Measurements from ENCODE around the gene GPNMB. TPM values are rescaled to one million over a fixed set of nuclear protein-coding genes. Genes with fewer than 3 reads are reported as not detected.

Gene GPNMB
- total and polyA plus RNA-seq, 7 experiments from 2014 or later, result 0.56 to 30.5 (median 15.4) TPM; not detected in 3

GRCh38 chr7:23247603-23248335 is 1.2 kb downstream of the GPNMB start:
- no peak overlapping the region for H3K27ac Mint-ChIP-seq
- no peak overlapping the region for H3K27ac ChIP-seq (ENCODE audit: low read depth, low read length)
- no peaks in the 10 kb centered on the region for H3K4me1 ChIP-seq (ENCODE audit: control insufficient read depth in 2 of 2, insufficient read depth in 2 of 2, low read length in 2 of 2)
- ChIA-PET CTCF (no interaction called here), POLR2A (no interaction called here)
- DNase-seq (peak in 1 of 9 donors; percentile 9), ATAC-seq (peak; percentile 78)
- peaks cover 69 to 86% (median 77%) of the 10 kb centered on the region in 5 donors for H3K27me3 Mint-ChIP-seq
- no peaks in the 10 kb centered on the region for H3K9me3 ChIP-seq (ENCODE audit: control insufficient read depth in 2 of 3, low read length in 3 of 3)
- intact Hi-C loops (cut with micrococcal nuclease), result no loop called here
- peaks cover 0 to 19% (median 7%) of the 10 kb centered on the region in 11 donors for H3K9me3 Mint-ChIP-seq
- peaks cover 0 to 5% of the 10 kb centered on the region in 2 donors for H3K27me3 ChIP-seq (ENCODE audit: control insufficient read depth in 2 of 2, insufficient read depth in 2 of 2, low read length in 2 of 2)
- peak overlapping the region in 4 of 10 donors; percentile 1 to 61 (median 11) for H3K4me3 Mint-ChIP-seq
- H3K4me1 Mint-ChIP-seq, result peaks cover 0 to 6% (median 3%) of the 10 kb centered on the region in 7 donors
- H3K36me3 ChIP-seq (ENCODE audit: control insufficient read depth in 2 of 3, insufficient read depth in 3 of 3, low read length in 3 of 3), result no peaks in the 10 kb centered on the region
- peaks cover 0 to 8% (median 0%) of the 10 kb centered on the region in 5 donors for H3K36me3 Mint-ChIP-seq
- H3K4me3 ChIP-seq (ENCODE audit: low read length), result no peak overlapping the region

GRCh38 chr7:23249486-23249885 is 2.9 kb downstream of the GPNMB start:
- Mint-ChIP-seq H3K9me3 (peaks cover 0 to 19% (median 7%) of the 10 kb centered on the region in 11 donors), H3K36me3 (peaks cover 0 to 8% (median 0%) of the 10 kb centered on the region in 5 donors), H3K4me3 (no peak overlapping the region), H3K4me1 (peaks cover 0 to 6% (median 3%) of the 10 kb centered on the region in 7 donors), H3K27ac (no peak overlapping the region), H3K27me3 (peaks cover 65 to 84% (median 73%) of the 10 kb centered on the region in 5 donors)
- intact Hi-C loops (cut with micrococcal nuclease), result no loop called here
- POLR2A ChIA-PET, result no interaction called here
- ATAC-seq, result no peak
- H3K4me3 ChIP-seq (ENCODE audit: low read length), result no peak overlapping the region
- H3K36me3 ChIP-seq (ENCODE audit: control insufficient read depth in 2 of 3, insufficient read depth in 3 of 3, low read length in 3 of 3), result no peaks in the 10 kb centered on the region
- H3K27me3 ChIP-seq (ENCODE audit: control insufficient read depth in 2 of 2, insufficient read depth in 2 of 2, low read length in 2 of 2), result peaks cover 0 to 5% of the 10 kb centered on the region in 2 donors
- no peak overlapping the region for H3K27ac ChIP-seq (ENCODE audit: low read depth, low read length)
- CTCF ChIA-PET, result no interaction called here
- H3K9me3 ChIP-seq (ENCODE audit: control insufficient read depth in 2 of 3, low read length in 3 of 3), result no peaks in the 10 kb centered on the region
- no peak for DNase-seq
- H3K4me1 ChIP-seq (ENCODE audit: control insufficient read depth in 2 of 2, insufficient read depth in 2 of 2, low read length in 2 of 2), result no peaks in the 10 kb centered on the region

DNA sequence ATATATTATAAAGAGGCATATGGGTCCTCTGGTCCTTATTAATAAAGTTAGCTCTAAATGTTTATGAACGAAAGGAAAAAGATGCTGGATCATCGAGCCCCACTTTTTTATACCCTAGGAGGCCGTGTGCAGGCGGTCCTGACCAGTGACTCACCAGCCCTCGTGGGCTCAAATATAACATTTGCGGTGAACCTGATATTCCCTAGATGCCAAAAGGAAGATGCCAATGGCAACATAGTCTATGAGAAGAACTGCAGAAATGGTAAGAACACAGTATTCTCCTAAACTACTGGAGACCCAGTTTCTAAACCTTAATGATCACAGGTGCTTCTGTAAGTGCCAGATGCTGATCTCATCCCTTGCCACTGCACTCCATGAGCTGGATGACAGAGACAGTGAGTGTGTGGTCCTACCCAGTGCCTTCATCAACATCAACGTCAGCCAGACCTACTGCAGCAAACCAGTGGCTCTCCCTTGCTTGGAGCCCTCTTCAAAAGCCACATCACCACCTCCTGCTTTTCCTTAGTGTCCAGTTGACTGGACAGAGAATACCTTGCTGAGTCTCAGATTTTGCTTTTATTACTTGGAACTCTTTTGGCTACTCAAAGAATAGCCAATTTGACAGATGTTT is 7.6 kb downstream of the GPNMB start:
- ATAC-seq (no peak), DNase-seq (no peak)
- peaks cover 0 to 5% of the 10 kb centered on the region in 2 donors for H3K27me3 ChIP-seq (ENCODE audit: control insufficient read depth in 2 of 2, insufficient read depth in 2 of 2, low read length in 2 of 2)
- H3K9me3 ChIP-seq (ENCODE audit: control insufficient read depth in 2 of 3, low read length in 3 of 3), result no peaks in the 10 kb centered on the region
- no peak overlapping the region for H3K4me3 Mint-ChIP-seq
- H3K4me1 ChIP-seq (ENCODE audit: control insufficient read depth in 2 of 2, insufficient read depth in 2 of 2, low read length in 2 of 2), result no peaks in the 10 kb centered on the region
- H3K27ac Mint-ChIP-seq, result no peak overlapping the region
- intact Hi-C loops (cut with micrococcal nuclease), result loop anchor here in 1 of 2 donors (10.0 kb wide), 1 partner anchor 169 kb away; no protein-coding TSS in a partner anchor
- peaks cover 40 to 63% (median 51%) of the 10 kb centered on the region in 5 donors for H3K27me3 Mint-ChIP-seq
- no peaks in the 10 kb centered on the region for H3K4me1 Mint-ChIP-seq
- POLR2A ChIA-PET, result no interaction called here
- CTCF ChIA-PET, result no interaction called here
- no peaks in the 10 kb centered on the region for H3K36me3 ChIP-seq (ENCODE audit: control insufficient read depth in 2 of 3, insufficient read depth in 3 of 3, low read length in 3 of 3)
- H3K4me3 ChIP-seq (ENCODE audit: low read length), result no peak overlapping the region
- H3K9me3 Mint-ChIP-seq, result peaks cover 0 to 19% (median 7%) of the 10 kb centered on the region in 11 donors
- peaks cover 0 to 8% (median 0%) of the 10 kb centered on the region in 5 donors for H3K36me3 Mint-ChIP-seq
- no peak overlapping the region for H3K27ac ChIP-seq (ENCODE audit: low read depth, low read length)

- Mint-ChIP-seq H3K27me3 (peaks cover 15 to 44% (median 29%) of the 10 kb centered on the region in 5 donors), H3K4me3 (no peak overlapping the region), H3K9me3 (peaks cover 0 to 8% (median 3%) of the 10 kb centered on the region in 11 donors), H3K4me1 (no peaks in the 10 kb centered on the region), H3K27ac (no peak overlapping the region), H3K36me3 (peaks cover 0 to 4% (median 0%) of the 10 kb centered on the region in 5 donors)
- no peak overlapping the region for H3K4me3 ChIP-seq (ENCODE audit: low read length)
- ChIA-PET POLR2A (no interaction called here), CTCF (no interaction called here)
- intact Hi-C loops (cut with micrococcal nuclease), result loop anchor here in 1 of 2 donors (10.0 kb wide), 1 partner anchor 172 kb away; no protein-coding TSS in a partner anchor
- no peaks in the 10 kb centered on the region for H3K27me3 ChIP-seq (ENCODE audit: control insufficient read depth in 2 of 2, insufficient read depth in 2 of 2, low read length in 2 of 2)
- no peak for ATAC-seq
- no peaks in the 10 kb centered on the region for H3K36me3 ChIP-seq (ENCODE audit: control insufficient read depth in 2 of 3, insufficient read depth in 3 of 3, low read length in 3 of 3)
- DNase-seq, result no peak
- no peak overlapping the region for H3K27ac ChIP-seq (ENCODE audit: low read depth, low read length)
- no peaks in the 10 kb centered on the region for H3K9me3 ChIP-seq (ENCODE audit: control insufficient read depth in 2 of 3, low read length in 3 of 3)
- no peaks in the 10 kb centered on the region for H3K4me1 ChIP-seq (ENCODE audit: control insufficient read depth in 2 of 2, insufficient read depth in 2 of 2, low read length in 2 of 2)
Measured at GRCh38 chr7:23256731-23257130, 10.2 kb downstream of the GPNMB start.

- no peaks in the 10 kb centered on the region for H3K27me3 ChIP-seq (ENCODE audit: control insufficient read depth in 2 of 2, insufficient read depth in 2 of 2, low read length in 2 of 2)
- no peak overlapping the region for H3K27ac Mint-ChIP-seq
- ATAC-seq (no peak), DNase-seq (no peak)
- peaks cover 0 to 25% (median 12%) of the 10 kb centered on the region in 5 donors for H3K27me3 Mint-ChIP-seq
- no peak overlapping the region for H3K4me3 ChIP-seq (ENCODE audit: low read length)
- no peaks in the 10 kb centered on the region for H3K4me1 Mint-ChIP-seq
- no peak overlapping the region for H3K27ac ChIP-seq (ENCODE audit: low read depth, low read length)
- no peaks in the 10 kb centered on the region for H3K9me3 Mint-ChIP-seq
- CTCF ChIA-PET, result interaction anchor here (0.5 to 7.3 kb wide), 2 partner anchors 12 to 174 kb away, joined by 10 to 48 read pairs; no protein-coding TSS in a partner anchor
- intact Hi-C loops (cut with micrococcal nuclease), result loop anchor here in 1 of 2 donors (1.0 kb wide), 1 partner anchor 76 kb away; no protein-coding TSS in a partner anchor
- H3K9me3 ChIP-seq (ENCODE audit: control insufficient read depth in 2 of 3, low read length in 3 of 3), result no peaks in the 10 kb centered on the region
- H3K4me1 ChIP-seq (ENCODE audit: control insufficient read depth in 2 of 2, insufficient read depth in 2 of 2, low read length in 2 of 2), result peaks cover 0 to 3% of the 10 kb centered on the region in 2 donors
- POLR2A ChIA-PET, result no interaction called here
- H3K4me3 Mint-ChIP-seq, result no peak overlapping the region
- no peaks in the 10 kb centered on the region for H3K36me3 Mint-ChIP-seq
- H3K36me3 ChIP-seq (ENCODE audit: control insufficient read depth in 2 of 3, insufficient read depth in 3 of 3, low read length in 3 of 3), result no peaks in the 10 kb centered on the region
Measured at GRCh38 chr7:23260371-23260770, 13.8 kb downstream of the GPNMB start.

DNA sequence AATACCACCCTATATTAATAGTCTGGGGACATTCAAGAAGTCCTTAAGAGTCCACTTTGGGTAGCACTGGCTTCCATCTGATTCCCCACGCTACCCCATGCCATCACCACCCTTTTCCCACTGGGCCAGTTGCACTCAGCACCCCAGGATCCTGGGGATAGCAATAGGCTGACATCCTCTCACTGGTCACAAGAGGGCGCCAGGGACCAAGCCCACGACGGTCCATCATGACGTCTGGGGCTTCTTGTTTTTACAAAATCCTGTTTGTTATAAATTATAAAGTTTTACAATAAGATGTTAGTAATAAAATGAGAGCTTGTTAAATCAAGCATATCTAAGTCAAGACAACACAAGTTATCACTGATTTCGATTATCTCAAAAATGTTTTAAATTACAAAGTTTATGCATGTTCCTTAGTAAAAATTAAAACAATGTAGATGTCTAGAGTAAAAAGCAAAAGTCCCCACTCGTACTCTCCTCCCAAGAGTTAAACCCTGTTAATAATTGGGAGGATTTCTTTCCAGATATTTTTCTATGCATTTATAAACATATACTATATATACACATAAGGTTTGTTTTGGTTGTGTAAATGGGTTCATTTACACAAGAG is 15.4 kb downstream of the GPNMB start:
- ATAC-seq, result peak; percentile 92
- Histone ChIP-seq H3K36me3 (ENCODE audit: control insufficient read depth in 2 of 3, insufficient read depth in 3 of 3, low read length in 3 of 3) (no peaks in the 10 kb centered on the region), H3K4me1 (ENCODE audit: control insufficient read depth in 2 of 2, insufficient read depth in 2 of 2, low read length in 2 of 2) (peaks cover 0 to 3% of the 10 kb centered on the region in 2 donors), H3K9me3 (ENCODE audit: control insufficient read depth in 2 of 3, low read length in 3 of 3) (no peaks in the 10 kb centered on the region), H3K27me3 (ENCODE audit: control insufficient read depth in 2 of 2, insufficient read depth in 2 of 2, low read length in 2 of 2) (no peaks in the 10 kb centered on the region), H3K4me3 (ENCODE audit: low read length) (no peak overlapping the region), H3K27ac (ENCODE audit: low read depth, low read length) (no peak overlapping the region)
- intact Hi-C loops (cut with micrococcal nuclease), result loop anchor here in 1 of 2 donors (1.0 to 2.0 kb wide), 2 partner anchors 176 to 451 kb away; no protein-coding TSS in a partner anchor
- DNase-seq, result peak; percentile 18 to 54 (median 43)
- Mint-ChIP-seq H3K36me3 (no peaks in the 10 kb centered on the region), H3K9me3 (no peaks in the 10 kb centered on the region), H3K4me1 (no peaks in the 10 kb centered on the region), H3K27ac (no peak overlapping the region), H3K4me3 (no peak overlapping the region), H3K27me3 (peaks cover 0 to 20% (median 0%) of the 10 kb centered on the region in 5 donors)
- CTCF ChIA-PET, result interaction anchor here (0.6 to 7.3 kb wide), 3 partner anchors 10 to 23 kb away, joined by 3 to 48 read pairs (median 4); no protein-coding TSS in a partner anchor
- POLR2A ChIA-PET, result no interaction called here

All from naive thymus-derived CD4-positive, alpha-beta T cell (primary cell).